HG02763 (cell line): ENCODE measurements around the gene SLC25A25.

Experiments used
- ATAC-seq: cut with Tn5 transposase; IDR thresholded peaks from one replicate; pipeline ENCODE4 v1.9.1; 2021; ENCODE audit warnings: mild to moderate bottlenecking, moderate library complexity; ENCODE audit not compliant: unreplicated experiment

The SLC25A25 gene

GRCh38 chr9:128096616-128097536 lies 28.8 kb downstream of the SLC25A25 start:
- no peak for ATAC-seq

GRCh38 chr9:128097543-128098296 lies 29.7 kb downstream of the SLC25A25 start:
- ATAC-seq, result no peak

GRCh38 chr9:128098297-128099230 lies 30.5 kb downstream of the SLC25A25 start:
- ATAC-seq, result no peak

GRCh38 chr9:128099231-128099931 lies 31.3 kb downstream of the SLC25A25 start:
- ATAC-seq, result no peak

- no peak for ATAC-seq
These were observed 32.0 kb downstream of the SLC25A25 start for GRCh38 chr9:128099932-128100491.

GRCh38 chr9:128100581-128100980 lies 32.5 kb downstream of the SLC25A25 start:
- ATAC-seq, result no peak

- no peak for ATAC-seq
These were observed 33.2 kb downstream of the SLC25A25 start for GRCh38 chr9:128101231-128101661.

GRCh38 chr9:128101690-128102089 lies 33.7 kb downstream of the SLC25A25 start:
- no peak for ATAC-seq

GRCh38 chr9:128102196-128102595 lies 34.2 kb downstream of the SLC25A25 start:
- ATAC-seq, result no peak

GRCh38 chr9:128102861-128103588 lies 35.0 kb downstream of the SLC25A25 start:
- ATAC-seq, result no peak

GRCh38 chr9:128103589-128103962 lies 35.5 kb downstream of the SLC25A25 start:
- ATAC-seq, result no peak

- no peak for ATAC-seq
These were observed 36.2 kb downstream of the SLC25A25 start for GRCh38 chr9:128104171-128104618.

- ATAC-seq, result no peak
These were observed 37.6 kb downstream of the SLC25A25 start for GRCh38 chr9:128105538-128106175.

GRCh38 chr9:128106181-128106939 lies 38.3 kb downstream of the SLC25A25 start:
- ATAC-seq, result no peak

- ATAC-seq, result no peak
These were observed 39.0 kb downstream of the SLC25A25 start for GRCh38 chr9:128106940-128107467.

GRCh38 chr9:128107468-128108268 lies 39.6 kb downstream of the SLC25A25 start:
- no peak for ATAC-seq
